ENCODE results near the gene NKX1-1.

DNA sequence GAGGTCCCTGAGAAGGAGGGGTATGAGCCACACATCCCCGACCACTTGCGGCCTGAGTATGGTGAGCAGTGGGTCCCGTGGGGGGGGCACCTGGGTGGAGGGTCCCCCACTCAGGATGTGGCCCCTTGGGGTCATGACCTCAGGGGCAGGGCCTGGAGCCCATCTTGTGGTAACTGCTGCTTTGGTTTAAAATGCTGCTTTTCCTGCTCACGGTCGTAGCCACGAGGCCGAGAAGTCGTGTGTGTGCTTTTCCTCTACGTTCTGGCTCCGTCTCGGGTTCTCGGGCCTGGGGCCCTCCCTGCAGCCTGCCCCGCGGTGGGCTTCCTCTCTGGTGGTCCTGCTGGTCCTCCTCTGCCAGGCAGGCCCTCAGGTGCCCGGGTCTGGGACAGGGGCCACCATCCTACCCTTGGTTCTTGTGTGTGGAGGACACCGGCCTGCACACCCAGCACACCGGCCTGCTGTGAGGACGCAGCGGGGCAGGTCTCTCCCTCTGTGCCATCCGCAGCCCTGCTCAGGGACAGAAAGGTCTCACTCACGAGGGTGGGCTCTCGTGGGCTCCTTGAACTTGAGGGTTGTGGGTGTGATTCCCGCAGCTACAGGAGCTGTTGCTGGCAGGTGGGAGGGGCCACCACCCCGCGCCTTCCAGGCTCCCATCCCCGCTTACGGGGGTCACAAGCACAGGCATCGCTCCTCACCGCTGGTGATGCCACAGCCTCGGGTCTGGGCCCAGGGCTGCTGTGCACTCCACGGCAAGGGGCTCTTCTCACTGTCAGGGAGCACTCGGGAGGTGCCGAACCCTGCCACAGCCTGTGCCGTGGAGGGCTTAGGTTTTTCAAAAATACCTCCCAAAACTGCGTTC, 39.6 kb downstream of the NKX1-1 start:
- TF ChIP-seq MYBL2 (CRISPR knock-in tag; IDR thresholded peaks at IDR 0.05) = no peak
- no peak for TF ChIP-seq NR2C2 (CRISPR knock-in tag; IDR thresholded peaks at IDR 0.05)
- TF ChIP-seq ESRRA (CRISPR knock-in tag; IDR thresholded peaks at IDR 0.05; ENCODE audit: borderline replicate concordance) = no peak
- no peak for TF ChIP-seq ZSCAN18 (CRISPR knock-in tag; IDR thresholded peaks at IDR 0.05)
- TF ChIP-seq CTCF (IDR thresholded peaks at IDR 0.05) = no peak
- TF ChIP-seq, protein P1, sequence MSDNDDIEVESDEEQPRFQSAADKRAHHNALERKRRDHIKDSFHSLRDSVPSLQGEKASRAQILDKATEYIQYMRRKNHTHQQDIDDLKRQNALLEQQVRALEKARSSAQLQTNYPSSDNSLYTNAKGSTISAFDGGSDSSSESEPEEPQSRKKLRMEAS (CRISPR knock-in tag; IDR thresholded peaks at IDR 0.05) = no peak
